ENCODE results near the gene LRRC18.

Gene LRRC18

DNA sequence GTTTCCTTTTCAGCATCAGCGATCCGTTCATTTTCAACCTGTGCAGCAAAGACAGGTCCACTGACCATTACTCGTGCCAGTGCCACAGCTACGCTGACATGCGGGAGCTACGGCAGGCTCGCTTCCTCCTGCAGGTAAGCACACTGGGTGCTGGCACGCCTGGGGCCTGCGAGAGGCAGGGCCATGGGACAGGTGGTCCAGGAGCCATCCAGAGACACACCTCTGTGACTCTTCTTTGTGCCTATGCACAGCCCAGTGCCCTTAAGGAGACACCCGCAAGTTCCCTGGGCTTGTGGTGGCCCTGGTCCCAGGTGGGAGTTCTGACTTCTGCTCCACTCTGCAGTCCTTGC is 42.2 kb downstream of the LRRC18 start:
- Histone ChIP-seq H3F3A (ENCODE audit: insufficient read depth, low read length) (no peaks in the 10 kb centered on the region), H2AFZ (ENCODE audit: low read length) (no peak overlapping the region), H3K9me2 (ENCODE audit: low read depth, low read length) (no peaks in the 10 kb centered on the region), H3K4me2 (ENCODE audit: low read length) (no peak overlapping the region), H3K4me1 (ENCODE audit: insufficient read depth, low read length, severe bottlenecking) (no peaks in the 10 kb centered on the region), H3K9me3 (ENCODE audit: low read length) (no peaks in the 10 kb centered on the region), H3K27ac (ENCODE audit: low read depth, low read length, poor library complexity, severe bottlenecking) (no peak overlapping the region), H3K9ac (ENCODE audit: low read length) (no peak overlapping the region), H3K36me3 (ENCODE audit: insufficient read depth, low read length) (peaks cover 97% of the 10 kb centered on the region), H3K79me2 (ENCODE audit: insufficient read depth, low read length) (no peaks in the 10 kb centered on the region), H3K4me3 (ENCODE audit: low read depth, low read length, poor library complexity, severe bottlenecking) (no peak overlapping the region), H4K20me1 (ENCODE audit: insufficient read depth, low read length) (no peaks in the 10 kb centered on the region), H3K27me3 (ENCODE audit: insufficient read depth, low read length) (no peaks in the 10 kb centered on the region)
- TF ChIP-seq CTCF (IDR thresholded peaks at IDR 0.05; ENCODE audit: low read length) (no peak), EZH2 (IDR thresholded peaks at IDR 0.05; ENCODE audit: borderline replicate concordance, low read length) (no peak)

- no peaks in the 10 kb centered on the region for H4K20me1 ChIP-seq (ENCODE audit: insufficient read depth, low read length)
- H3K27ac ChIP-seq (ENCODE audit: low read depth, low read length, poor library complexity, severe bottlenecking), result no peak overlapping the region
- H3F3A ChIP-seq (ENCODE audit: insufficient read depth, low read length), result no peaks in the 10 kb centered on the region
- peaks cover 97% of the 10 kb centered on the region for H3K36me3 ChIP-seq (ENCODE audit: insufficient read depth, low read length)
- no peak overlapping the region for H2AFZ ChIP-seq (ENCODE audit: low read length)
- no peak overlapping the region for H3K9ac ChIP-seq (ENCODE audit: low read length)
- no peak overlapping the region for H3K4me2 ChIP-seq (ENCODE audit: low read length)
- TF ChIP-seq CTCF (IDR thresholded peaks at IDR 0.05; ENCODE audit: low read length) (no peak), EZH2 (IDR thresholded peaks at IDR 0.05; ENCODE audit: borderline replicate concordance, low read length) (no peak)
- H3K9me2 ChIP-seq (ENCODE audit: low read depth, low read length), result no peaks in the 10 kb centered on the region
- H3K9me3 ChIP-seq (ENCODE audit: low read length), result no peaks in the 10 kb centered on the region
- H3K27me3 ChIP-seq (ENCODE audit: insufficient read depth, low read length), result no peaks in the 10 kb centered on the region
- H3K79me2 ChIP-seq (ENCODE audit: insufficient read depth, low read length), result no peaks in the 10 kb centered on the region
- H3K4me3 ChIP-seq (ENCODE audit: low read depth, low read length, poor library complexity, severe bottlenecking), result no peak overlapping the region
- no peaks in the 10 kb centered on the region for H3K4me1 ChIP-seq (ENCODE audit: insufficient read depth, low read length, severe bottlenecking)
Observed at GRCh38 chr10:48896756-48897440, 42.7 kb downstream of the LRRC18 start.

GRCh38 chr10:48895803-48896195 is 43.8 kb downstream of the LRRC18 start:
- Histone ChIP-seq H2AFZ (ENCODE audit: low read length) (no peak overlapping the region), H3K4me3 (ENCODE audit: low read depth, low read length, poor library complexity, severe bottlenecking) (no peak overlapping the region), H3F3A (ENCODE audit: insufficient read depth, low read length) (no peaks in the 10 kb centered on the region), H3K27ac (ENCODE audit: low read depth, low read length, poor library complexity, severe bottlenecking) (no peak overlapping the region), H3K4me2 (ENCODE audit: low read length) (no peak overlapping the region), H4K20me1 (ENCODE audit: insufficient read depth, low read length) (no peaks in the 10 kb centered on the region), H3K4me1 (ENCODE audit: insufficient read depth, low read length, severe bottlenecking) (no peaks in the 10 kb centered on the region), H3K79me2 (ENCODE audit: insufficient read depth, low read length) (no peaks in the 10 kb centered on the region), H3K27me3 (ENCODE audit: insufficient read depth, low read length) (no peaks in the 10 kb centered on the region), H3K9me3 (ENCODE audit: low read length) (no peaks in the 10 kb centered on the region), H3K9ac (ENCODE audit: low read length) (no peak overlapping the region), H3K9me2 (ENCODE audit: low read depth, low read length) (no peaks in the 10 kb centered on the region), H3K36me3 (ENCODE audit: insufficient read depth, low read length) (peaks cover 97% of the 10 kb centered on the region)
- TF ChIP-seq EZH2 (IDR thresholded peaks at IDR 0.05; ENCODE audit: borderline replicate concordance, low read length) (no peak), CTCF (IDR thresholded peaks at IDR 0.05; ENCODE audit: low read length) (no peak)

Measured in OCI-LY1 (cell line).